IMR-90 (cell line): ENCODE results near the gene AGBL1.

Experiments
- BHLHE40 ChIP-seq: fragments of 150-350 bp; IDR thresholded peaks from 2 replicates; pipeline ENCODE4 v1.6.1; 2016; ENCODE audit warnings: mild to moderate bottlenecking, low read depth, low read length
- FOS ChIP-seq: fragments of 150-350 bp; IDR thresholded peaks from 2 replicates; pipeline ENCODE4 v1.6.1; 2016; ENCODE audit warnings: low read depth, low read length
- MAZ ChIP-seq: IDR thresholded peaks from 2 replicates; pipeline ENCODE4 v1.6.1; 2012; ENCODE audit warnings: low read depth, mild to moderate bottlenecking, low read length, improper control_type of control experiment, moderate library complexity, borderline replicate concordance
- POLR2A ChIP-seq: IDR thresholded peaks from 2 replicates; pipeline ENCODE4 v1.6.1; 2012; ENCODE audit warnings: mild to moderate bottlenecking, low read depth, low read length
- RAD21 ChIP-seq: IDR thresholded peaks from 2 replicates; pipeline ENCODE4 v1.6.1; 2012; ENCODE audit warnings: low read length, improper control_type of control experiment
- RCOR1 ChIP-seq: IDR thresholded peaks from 2 replicates; pipeline ENCODE4 v1.6.1; 2012; ENCODE audit warnings: mild to moderate bottlenecking, low read length, improper control_type of control experiment; ENCODE audit not compliant: insufficient replicate concordance
- RFX5 ChIP-seq: IDR thresholded peaks from 2 replicates; pipeline ENCODE4 v1.8.0; 2012; ENCODE audit warnings: low read depth, mild to moderate bottlenecking, low read length, moderate library complexity
- TF ChIP-seq, protein P1 (sequence below): conservative IDR thresholded peaks from 2 replicates; pipeline ENCODE4 v1.5.1; 2012; ENCODE audit warnings: mild to moderate bottlenecking, low read depth, low read length, improper control_type of control experiment

DNA sequence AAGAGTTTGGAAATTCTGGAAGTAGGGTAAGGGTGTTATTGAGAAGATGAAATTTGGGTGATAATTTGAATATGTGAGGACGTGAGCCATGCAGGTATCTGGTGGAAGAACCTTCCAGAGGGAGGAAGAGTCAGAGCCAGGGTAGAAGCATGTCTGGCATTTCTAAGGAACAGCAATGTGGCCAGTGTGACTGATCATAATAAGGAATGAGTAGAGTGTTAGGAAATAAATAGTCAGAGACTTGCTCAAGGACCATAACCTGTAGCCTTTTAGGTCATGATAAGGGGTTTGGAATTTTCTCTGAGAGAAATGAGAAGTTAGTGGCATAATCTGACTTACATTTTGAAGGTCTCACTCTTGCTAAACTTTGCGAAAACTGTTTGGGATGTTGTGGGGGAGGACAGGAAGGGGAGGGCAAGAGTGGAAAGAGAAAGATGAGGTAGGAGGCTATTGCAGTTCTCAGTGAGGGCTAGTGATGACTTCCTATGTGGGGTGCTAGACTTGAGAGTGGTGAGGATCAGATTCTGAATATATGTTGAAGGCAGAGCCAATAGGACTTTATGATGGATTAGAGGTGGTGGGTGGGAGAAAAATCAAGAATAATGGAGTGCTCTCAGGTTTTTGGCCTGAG, 568.3 kb downstream of the AGBL1 start:
- TF ChIP-seq RAD21, result no peak
- TF ChIP-seq RCOR1, result no peak
- TF ChIP-seq BHLHE40, result no peak
- TF ChIP-seq, protein P1, sequence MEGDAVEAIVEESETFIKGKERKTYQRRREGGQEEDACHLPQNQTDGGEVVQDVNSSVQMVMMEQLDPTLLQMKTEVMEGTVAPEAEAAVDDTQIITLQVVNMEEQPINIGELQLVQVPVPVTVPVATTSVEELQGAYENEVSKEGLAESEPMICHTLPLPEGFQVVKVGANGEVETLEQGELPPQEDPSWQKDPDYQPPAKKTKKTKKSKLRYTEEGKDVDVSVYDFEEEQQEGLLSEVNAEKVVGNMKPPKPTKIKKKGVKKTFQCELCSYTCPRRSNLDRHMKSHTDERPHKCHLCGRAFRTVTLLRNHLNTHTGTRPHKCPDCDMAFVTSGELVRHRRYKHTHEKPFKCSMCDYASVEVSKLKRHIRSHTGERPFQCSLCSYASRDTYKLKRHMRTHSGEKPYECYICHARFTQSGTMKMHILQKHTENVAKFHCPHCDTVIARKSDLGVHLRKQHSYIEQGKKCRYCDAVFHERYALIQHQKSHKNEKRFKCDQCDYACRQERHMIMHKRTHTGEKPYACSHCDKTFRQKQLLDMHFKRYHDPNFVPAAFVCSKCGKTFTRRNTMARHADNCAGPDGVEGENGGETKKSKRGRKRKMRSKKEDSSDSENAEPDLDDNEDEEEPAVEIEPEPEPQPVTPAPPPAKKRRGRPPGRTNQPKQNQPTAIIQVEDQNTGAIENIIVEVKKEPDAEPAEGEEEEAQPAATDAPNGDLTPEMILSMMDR, result no peak
- no peak for TF ChIP-seq RFX5
- no peak for TF ChIP-seq FOS
- TF ChIP-seq POLR2A, result no peak
- TF ChIP-seq MAZ, result no peak
